ACHN (cell line): Measurements from ENCODE around the gene SEPTIN5.

ENCODE experiments used
- DNase-seq: peaks from one replicate; pipeline ENCODE4 v3.0.0-alpha.2; 2015
- in situ Hi-C: cut with HindIII; loops from 2 replicates; pipeline ENCODE4 v1.10.0; 2017; ENCODE audit warnings: low sequenced_read_pairs, low pct_ligation_motif_present, low pct_unique_long_range_greater_than_20kb

Gene SEPTIN5

GRCh38 chr22:19763458-19764298, 49.4 kb downstream of the SEPTIN5 start:
- no peak for DNase-seq
- in situ Hi-C loops: no loop called here

- no peak for DNase-seq
Measured at GRCh38 chr22:19764299-19764593, 49.9 kb downstream of the SEPTIN5 start.

GRCh38 chr22:19764636-19765476, 50.6 kb downstream of the SEPTIN5 start:
- in situ Hi-C loops: no loop called here
- no peak for DNase-seq

More at GRCh38 chr22:19764299-19764593, 49.9 kb downstream of the SEPTIN5 start:
- in situ Hi-C loops: no loop called here

GRCh38 chr22:19765477-19766239, 51.4 kb downstream of the SEPTIN5 start:
- in situ Hi-C loops: no loop called here

GRCh38 chr22:19766240-19766510, 51.9 kb downstream of the SEPTIN5 start:
- in situ Hi-C loops: no loop called here
- DNase-seq: no peak

More at GRCh38 chr22:19765477-19766239, 51.4 kb downstream of the SEPTIN5 start:
- DNase-seq: no peak

GRCh38 chr22:19766511-19767426, 52.5 kb downstream of the SEPTIN5 start:
- peak; percentile 34 for DNase-seq
- in situ Hi-C loops: no loop called here

- DNase-seq: no peak
- in situ Hi-C loops: no loop called here
Measured at GRCh38 chr22:19767427-19768341, 53.4 kb downstream of the SEPTIN5 start.

- in situ Hi-C loops: no loop called here
Measured at GRCh38 chr22:19769393-19769715, 55.1 kb downstream of the SEPTIN5 start.

GRCh38 chr22:19770349-19771220, 56.3 kb downstream of the SEPTIN5 start:
- in situ Hi-C loops: no loop called here
- DNase-seq: no peak

More at GRCh38 chr22:19769393-19769715, 55.1 kb downstream of the SEPTIN5 start:
- DNase-seq: no peak

GRCh38 chr22:19772422-19772672, 58.0 kb downstream of the SEPTIN5 start:
- no peak for DNase-seq
- in situ Hi-C loops: no loop called here
